HG03064 (cell line): Measurements from ENCODE around the gene FANK1.

Source experiments
- ATAC-seq: cut with Tn5 transposase; IDR thresholded peaks from one replicate; pipeline ENCODE4 v1.9.1; 2021; ENCODE audit warnings: low read depth; ENCODE audit not compliant: unreplicated experiment

The FANK1 gene

GRCh38 chr10:126057494-126057893, 161.1 kb downstream of the FANK1 start:
- no peak for ATAC-seq

GRCh38 chr10:126058104-126058503, 161.7 kb downstream of the FANK1 start:
- ATAC-seq = no peak

- ATAC-seq = no peak
These were observed 162.1 kb downstream of the FANK1 start for GRCh38 chr10:126058507-126058906.
